HepG2 (cell line): ENCODE results near the gene ISY1. TPM values are rescaled to one million over a fixed set of nuclear protein-coding genes. Genes with fewer than 3 reads are reported as not detected.

Source experiments
- CCAR2 ChIP-seq: fragments of 200-400 bp; formaldehyde crosslinking; optimal IDR thresholded peaks from 2 replicates; pipeline ENCODE3; 2018; ENCODE audit warnings: low read depth, mild to moderate bottlenecking, low read length, moderate library complexity
- ELF1 ChIP-seq: sonication (generic); formaldehyde crosslinking; IDR thresholded peaks from 2 replicates; pipeline ENCODE4 v1.4.0; 2020; ENCODE audit warnings: missing genetic modification reagents
- MEIS2 ChIP-seq: sonication (generic); formaldehyde crosslinking; IDR thresholded peaks from 2 replicates; pipeline ENCODE4 v1.9.0; 2021; ENCODE audit warnings: mild to moderate bottlenecking, missing genetic modification reagents
- NCOA1 ChIP-seq: sonication (generic); formaldehyde crosslinking; IDR thresholded peaks from 2 replicates; pipeline ENCODE4 v1.9.0; 2021; ENCODE audit warnings: missing genetic modification reagents
- NKX3-1 ChIP-seq: sonication (generic); formaldehyde crosslinking; IDR thresholded peaks from 2 replicates; pipeline ENCODE4 v1.5.0; 2020; ENCODE audit warnings: missing genetic modification reagents
- PTBP1 ChIP-seq: fragments of 200-400 bp; formaldehyde crosslinking; IDR thresholded peaks from 2 replicates; pipeline ENCODE4 v1.6.1; 2018; ENCODE audit warnings: low read length, low read depth; ENCODE audit not compliant: poor library complexity, severe bottlenecking
- RFX1 ChIP-seq: fragments of 450-650 bp; IDR thresholded peaks from 2 replicates; pipeline ENCODE4 v1.6.1; 2017
- ZNF207 ChIP-seq: fragments of 450-650 bp; IDR thresholded peaks from 2 replicates; pipeline ENCODE4 v1.6.1; 2016; ENCODE audit warnings: antibody characterized with exemption, borderline replicate concordance
- ZNF724P ChIP-seq: sonication (generic); formaldehyde crosslinking; IDR thresholded peaks from 2 replicates; pipeline ENCODE4 v1.8.0; 2022; ENCODE audit warnings: missing genetic modification reagents, borderline replicate concordance
- ZNF749 ChIP-seq: sonication (generic); formaldehyde crosslinking; IDR thresholded peaks from 2 replicates; pipeline ENCODE4 v1.8.0; 2022; ENCODE audit warnings: mild to moderate bottlenecking, missing genetic modification reagents, moderate library complexity, borderline replicate concordance
- ZNF773 ChIP-seq: sonication (generic); formaldehyde crosslinking; IDR thresholded peaks from 2 replicates; pipeline ENCODE4 v1.4.0; 2020; ENCODE audit warnings: missing genetic modification reagents, borderline replicate concordance
- polyA plus RNA-seq, 8 experiments: library from polyadenylated mRNA; depleted of rRNA in 3 of 8; stranded (reverse) in 7 of 8; unstranded in 1 of 8; fragments of >200 nt; fragmentation: Illumina TruSeq in 4 of 8; extraction: Trizol in 4 of 8; gene quantifications; 2 replicates each; pipeline versions ENCODE4 v1.2.1 to v1.2.3, GENCODE V29; 2011 to 2016; ENCODE audit warnings: low read depth in 4 of 8, missing spikeins in 1 of 8, mixed read lengths in 1 of 8; ENCODE audit not compliant: insufficient read depth in 1 of 8
- total RNA-seq, 5 experiments: library from RNA; depleted of rRNA; stranded (reverse); fragments of >200 nt; fragmentation: Illumina TruSeq; extraction: Trizol; gene quantifications; 2 replicates each; pipeline ENCODE4 v1.2.3, GENCODE V29; 2016; ENCODE audit warnings: low read depth in 1 of 5
- TF ChIP-seq, protein P1 (sequence below): sonication (generic); formaldehyde crosslinking; IDR thresholded peaks from 2 replicates; pipeline ENCODE4 v1.5.0; 2020; ENCODE audit warnings: missing genetic modification reagents
- TF ChIP-seq, protein P2 (sequence below): sonication (generic); formaldehyde crosslinking; IDR thresholded peaks from 2 replicates; pipeline ENCODE4 v1.4.0; 2020; ENCODE audit warnings: missing genetic modification reagents
- TF ChIP-seq, protein P3 (sequence below): sonication (generic); formaldehyde crosslinking; IDR thresholded peaks from 2 replicates; pipeline ENCODE4 v1.4.0; 2020; ENCODE audit warnings: low read depth, mild to moderate bottlenecking, missing genetic modification reagents
- TF ChIP-seq, protein P4 (sequence below): sonication (generic); formaldehyde crosslinking; IDR thresholded peaks from 2 replicates; pipeline ENCODE4 v1.8.0; 2022; ENCODE audit warnings: mild to moderate bottlenecking, missing genetic modification reagents, moderate library complexity
- TF ChIP-seq, protein P5 (sequence below): sonication (generic); formaldehyde crosslinking; IDR thresholded peaks from 2 replicates; pipeline ENCODE4 v1.8.0; 2022; ENCODE audit warnings: mild to moderate bottlenecking, missing genetic modification reagents; ENCODE audit not compliant: insufficient replicate concordance
- TF ChIP-seq, protein P6 (sequence below): sonication (generic); formaldehyde crosslinking; IDR thresholded peaks from 2 replicates; pipeline ENCODE4 v1.8.0; 2022; ENCODE audit warnings: mild to moderate bottlenecking, missing genetic modification reagents, borderline replicate concordance

ISY1 gene
- total and polyA plus RNA-seq, 2 of the 13 experiments (the other 11 are each of a cell fraction or from before 2014, with no cell fraction given) = 21.0 to 39.1 TPM

DNA sequence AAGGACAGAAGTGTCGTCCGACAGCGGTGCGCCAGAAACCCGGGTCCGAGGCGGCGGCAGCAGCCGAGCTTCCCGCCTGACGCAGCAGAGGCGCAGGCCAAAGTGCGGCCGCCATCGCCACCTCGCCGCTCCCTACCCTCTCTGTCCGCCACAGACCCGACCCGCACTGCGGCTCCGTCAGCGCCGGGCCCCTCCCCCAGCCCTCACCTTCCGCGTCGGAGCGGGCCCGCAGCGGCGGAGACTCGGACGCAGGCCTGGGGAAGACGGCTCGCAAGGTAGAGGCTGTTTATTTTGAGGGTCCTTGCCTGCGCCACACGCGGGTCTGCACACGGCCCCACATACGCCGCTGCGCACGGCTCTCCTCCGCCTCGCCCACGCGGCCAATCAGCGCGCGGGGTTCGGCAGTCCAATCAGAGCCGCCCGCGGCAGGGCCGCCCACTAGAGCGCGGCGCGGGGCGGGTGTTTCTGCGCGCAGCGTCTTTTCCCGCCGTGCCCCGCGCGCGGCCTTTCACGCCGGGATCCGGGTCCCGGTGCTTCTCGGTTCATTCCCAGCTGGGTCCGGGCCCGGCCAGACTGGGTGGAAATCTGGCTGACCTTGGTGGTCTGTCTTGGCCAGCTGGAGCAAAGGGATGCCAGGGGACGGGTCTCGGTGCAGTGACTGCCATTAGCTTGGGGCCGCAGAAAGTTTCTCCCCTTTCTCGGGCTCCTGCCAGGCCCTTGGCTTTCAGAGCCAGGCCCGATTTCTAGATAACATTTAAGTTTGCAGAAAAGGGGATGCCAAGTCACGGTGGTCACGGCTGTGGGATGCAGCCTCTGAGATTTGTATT is 22.9 kb upstream of the ISY1 start, which contains the start of gene CNBP (continued):
- TF ChIP-seq ZNF749 (CRISPR knock-in tag) (peak; percentile 64; the same call in 1 of the 2 replicates), ZNF724P (CRISPR knock-in tag) (peak; percentile 3; the same call in 1 of the 2 replicates), ELF1 (CRISPR knock-in tag) (peak; percentile 30; the same call in 1 of the 2 replicates), ZNF773 (peak; percentile 46; the same call in 1 of the 2 replicates), NCOA1 (CRISPR knock-in tag) (no peak), MEIS2 (CRISPR knock-in tag) (0 out of 2 replicates have a peak, but pooled peaks have one; percentile 7), ZNF207 (no peak), NKX3-1 (CRISPR knock-in tag) (no peak; the same call in 1 of the 2 replicates), CCAR2 (no peak), PTBP1 (no peak), RFX1 (no peak)
- TF ChIP-seq, protein P1, sequence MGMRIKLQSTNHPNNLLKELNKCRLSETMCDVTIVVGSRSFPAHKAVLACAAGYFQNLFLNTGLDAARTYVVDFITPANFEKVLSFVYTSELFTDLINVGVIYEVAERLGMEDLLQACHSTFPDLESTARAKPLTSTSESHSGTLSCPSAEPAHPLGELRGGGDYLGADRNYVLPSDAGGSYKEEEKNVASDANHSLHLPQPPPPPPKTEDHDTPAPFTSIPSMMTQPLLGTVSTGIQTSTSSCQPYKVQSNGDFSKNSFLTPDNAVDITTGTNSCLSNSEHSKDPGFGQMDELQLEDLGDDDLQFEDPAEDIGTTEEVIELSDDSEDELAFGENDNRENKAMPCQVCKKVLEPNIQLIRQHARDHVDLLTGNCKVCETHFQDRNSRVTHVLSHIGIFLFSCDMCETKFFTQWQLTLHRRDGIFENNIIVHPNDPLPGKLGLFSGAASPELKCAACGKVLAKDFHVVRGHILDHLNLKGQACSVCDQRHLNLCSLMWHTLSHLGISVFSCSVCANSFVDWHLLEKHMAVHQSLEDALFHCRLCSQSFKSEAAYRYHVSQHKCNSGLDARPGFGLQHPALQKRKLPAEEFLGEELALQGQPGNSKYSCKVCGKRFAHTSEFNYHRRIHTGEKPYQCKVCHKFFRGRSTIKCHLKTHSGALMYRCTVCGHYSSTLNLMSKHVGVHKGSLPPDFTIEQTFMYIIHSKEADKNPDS = no peak; the same call in 1 of the 2 replicates
- TF ChIP-seq, protein P2, sequence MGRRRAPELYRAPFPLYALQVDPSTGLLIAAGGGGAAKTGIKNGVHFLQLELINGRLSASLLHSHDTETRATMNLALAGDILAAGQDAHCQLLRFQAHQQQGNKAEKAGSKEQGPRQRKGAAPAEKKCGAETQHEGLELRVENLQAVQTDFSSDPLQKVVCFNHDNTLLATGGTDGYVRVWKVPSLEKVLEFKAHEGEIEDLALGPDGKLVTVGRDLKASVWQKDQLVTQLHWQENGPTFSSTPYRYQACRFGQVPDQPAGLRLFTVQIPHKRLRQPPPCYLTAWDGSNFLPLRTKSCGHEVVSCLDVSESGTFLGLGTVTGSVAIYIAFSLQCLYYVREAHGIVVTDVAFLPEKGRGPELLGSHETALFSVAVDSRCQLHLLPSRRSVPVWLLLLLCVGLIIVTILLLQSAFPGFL (CRISPR knock-in tag) = no peak
- TF ChIP-seq, protein P3, sequence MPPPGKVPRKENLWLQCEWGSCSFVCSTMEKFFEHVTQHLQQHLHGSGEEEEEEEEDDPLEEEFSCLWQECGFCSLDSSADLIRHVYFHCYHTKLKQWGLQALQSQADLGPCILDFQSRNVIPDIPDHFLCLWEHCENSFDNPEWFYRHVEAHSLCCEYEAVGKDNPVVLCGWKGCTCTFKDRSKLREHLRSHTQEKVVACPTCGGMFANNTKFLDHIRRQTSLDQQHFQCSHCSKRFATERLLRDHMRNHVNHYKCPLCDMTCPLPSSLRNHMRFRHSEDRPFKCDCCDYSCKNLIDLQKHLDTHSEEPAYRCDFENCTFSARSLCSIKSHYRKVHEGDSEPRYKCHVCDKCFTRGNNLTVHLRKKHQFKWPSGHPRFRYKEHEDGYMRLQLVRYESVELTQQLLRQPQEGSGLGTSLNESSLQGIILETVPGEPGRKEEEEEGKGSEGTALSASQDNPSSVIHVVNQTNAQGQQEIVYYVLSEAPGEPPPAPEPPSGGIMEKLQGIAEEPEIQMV (CRISPR knock-in tag) = no peak
- TF ChIP-seq, protein P4, sequence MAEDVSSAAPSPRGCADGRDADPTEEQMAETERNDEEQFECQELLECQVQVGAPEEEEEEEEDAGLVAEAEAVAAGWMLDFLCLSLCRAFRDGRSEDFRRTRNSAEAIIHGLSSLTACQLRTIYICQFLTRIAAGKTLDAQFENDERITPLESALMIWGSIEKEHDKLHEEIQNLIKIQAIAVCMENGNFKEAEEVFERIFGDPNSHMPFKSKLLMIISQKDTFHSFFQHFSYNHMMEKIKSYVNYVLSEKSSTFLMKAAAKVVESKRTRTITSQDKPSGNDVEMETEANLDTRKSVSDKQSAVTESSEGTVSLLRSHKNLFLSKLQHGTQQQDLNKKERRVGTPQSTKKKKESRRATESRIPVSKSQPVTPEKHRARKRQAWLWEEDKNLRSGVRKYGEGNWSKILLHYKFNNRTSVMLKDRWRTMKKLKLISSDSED (CRISPR knock-in tag) = no peak
- TF ChIP-seq, protein P5, sequence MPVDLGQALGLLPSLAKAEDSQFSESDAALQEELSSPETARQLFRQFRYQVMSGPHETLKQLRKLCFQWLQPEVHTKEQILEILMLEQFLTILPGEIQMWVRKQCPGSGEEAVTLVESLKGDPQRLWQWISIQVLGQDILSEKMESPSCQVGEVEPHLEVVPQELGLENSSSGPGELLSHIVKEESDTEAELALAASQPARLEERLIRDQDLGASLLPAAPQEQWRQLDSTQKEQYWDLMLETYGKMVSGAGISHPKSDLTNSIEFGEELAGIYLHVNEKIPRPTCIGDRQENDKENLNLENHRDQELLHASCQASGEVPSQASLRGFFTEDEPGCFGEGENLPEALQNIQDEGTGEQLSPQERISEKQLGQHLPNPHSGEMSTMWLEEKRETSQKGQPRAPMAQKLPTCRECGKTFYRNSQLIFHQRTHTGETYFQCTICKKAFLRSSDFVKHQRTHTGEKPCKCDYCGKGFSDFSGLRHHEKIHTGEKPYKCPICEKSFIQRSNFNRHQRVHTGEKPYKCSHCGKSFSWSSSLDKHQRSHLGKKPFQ = peak; percentile 96
- TF ChIP-seq, protein P6, sequence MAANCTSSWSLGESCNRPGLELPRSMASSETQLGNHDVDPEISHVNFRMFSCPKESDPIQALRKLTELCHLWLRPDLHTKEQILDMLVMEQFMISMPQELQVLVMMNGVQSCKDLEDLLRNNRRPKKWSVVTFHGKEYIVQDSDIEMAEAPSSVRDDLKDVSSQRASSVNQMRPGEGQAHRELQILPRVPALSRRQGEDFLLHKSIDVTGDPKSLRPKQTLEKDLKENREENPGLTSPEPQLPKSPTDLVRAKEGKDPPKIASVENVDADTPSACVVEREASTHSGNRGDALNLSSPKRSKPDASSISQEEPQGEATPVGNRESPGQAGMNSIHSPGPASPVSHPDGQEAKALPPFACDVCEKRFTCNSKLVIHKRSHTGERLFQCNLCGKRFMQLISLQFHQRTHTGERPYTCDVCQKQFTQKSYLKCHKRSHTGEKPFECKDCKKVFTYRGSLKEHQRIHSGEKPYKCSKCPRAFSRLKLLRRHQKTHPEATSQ (CRISPR knock-in tag) = no peak; the same call in 1 of the 2 replicates
